Cardiac fibroblast (primary cell): ENCODE data around the gene DKC1.
A peak's percentile ranks its signal among the peaks of the same experiment; 100 is the strongest.

Experiments
- DNase-seq, 2 donors: peaks; one replicate each; pipeline versions ENCODE4 v3.0.0 to v3.0.0-alpha.2; 2010; ENCODE audit warnings: low read depth in 2 of 2
- H3K4me3 ChIP-seq, 2 donors: replicated peaks in 1 of 2; 1 replicate in 1 of 2; 2 replicates in 1 of 2; pipeline ENCODE4 v1.5.1; 2011; ENCODE audit warnings: low read depth in 2 of 2, low read length in 2 of 2, mild to moderate bottlenecking in 2 of 2, moderate library complexity in 1 of 2
- CTCF ChIP-seq: IDR thresholded peaks from one replicate; pipeline ENCODE4 v1.5.1; 2011; ENCODE audit warnings: low read depth, mild to moderate bottlenecking, low read length, inconsistent platforms

Gene DKC1

GRCh38 chrX:154730253-154730891, 32.3 kb upstream of the DKC1 start:
- peak; percentile 83 to 91 for DNase-seq
- TF ChIP-seq CTCF, result no peak

GRCh38 chrX:154731184-154731583, 31.5 kb upstream of the DKC1 start:
- TF ChIP-seq CTCF, result no peak
- no peak overlapping the region for H3K4me3 ChIP-seq
- DNase-seq, result no peak

More at GRCh38 chrX:154730253-154730891, 32.3 kb upstream of the DKC1 start:
- no peak overlapping the region for H3K4me3 ChIP-seq

- H3K4me3 ChIP-seq, result no peak overlapping the region
- DNase-seq, result peak; percentile 61 to 70
- no peak for TF ChIP-seq CTCF
Measured at GRCh38 chrX:154731881-154732280, 30.8 kb upstream of the DKC1 start.

GRCh38 chrX:154732421-154733065, 30.1 kb upstream of the DKC1 start:
- no peak for TF ChIP-seq CTCF
- H3K4me3 ChIP-seq, result no peak overlapping the region
- DNase-seq, result peak in 1 of 2 donors; percentile 81

- no peak for TF ChIP-seq CTCF
- no peak overlapping the region for H3K4me3 ChIP-seq
- peak; percentile 26 to 73 for DNase-seq
Measured at GRCh38 chrX:154733066-154733425, 29.6 kb upstream of the DKC1 start.

GRCh38 chrX:154734061-154734781, 28.4 kb upstream of the DKC1 start:
- no peak for TF ChIP-seq CTCF
- peak; percentile 81 to 91 for DNase-seq
- no peak overlapping the region for H3K4me3 ChIP-seq
